GM23248 (cell line): Measurements from ENCODE around the gene OR6C70.

ENCODE experiments used
- EZH2 ChIP-seq: fragments of 200-600 bp; sonication (generic); IDR thresholded peaks from 2 replicates; pipeline ENCODE4 v1.6.1; 2018; ENCODE audit warnings: antibody characterized with exemption, mild to moderate bottlenecking; ENCODE audit not compliant: insufficient read depth, poor library complexity, severe bottlenecking
- EZH2phosphoT487 ChIP-seq: fragments of 200-600 bp; sonication (generic); IDR thresholded peaks from 2 replicates; pipeline ENCODE4 v1.6.1; 2018; ENCODE audit warnings: antibody characterized with exemption, moderate library complexity, mild to moderate bottlenecking, low read depth; ENCODE audit not compliant: insufficient read depth

DNA sequence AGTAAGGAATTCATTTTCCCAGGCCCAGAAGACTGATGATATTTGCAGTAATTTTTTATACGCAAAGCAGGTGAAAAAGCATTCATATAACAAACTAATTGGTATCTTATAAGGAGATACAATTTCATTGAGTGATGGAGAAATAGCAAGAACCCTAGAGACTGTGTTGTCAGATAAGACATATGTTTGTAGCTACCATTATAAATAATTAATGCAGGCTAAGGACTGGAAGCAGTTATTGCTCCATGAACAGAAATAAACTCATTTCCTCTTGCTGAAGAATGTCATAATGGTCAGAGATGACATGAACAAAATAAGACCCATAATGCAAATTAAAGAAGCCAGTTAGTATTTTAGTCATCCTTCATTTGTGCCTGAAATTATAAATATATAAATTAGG lies 24.6 kb downstream of the OR6C70 start:
- TF ChIP-seq EZH2, result no peak
- TF ChIP-seq EZH2phosphoT487, result no peak
